Lower leg skin (tissue), 3 donors: ENCODE results near the gene AMN1.

Experiments
- CTCF ChIP-seq, 3 donors: fragments of 450-650 bp; IDR thresholded peaks; one replicate each; pipeline ENCODE4 v1.5.1; 2016; ENCODE audit warnings: antibody characterized with exemption in 3 of 3, mild to moderate bottlenecking in 3 of 3, moderate library complexity in 2 of 3
- POLR2A ChIP-seq, 2 donors: fragments of 450-650 bp; IDR thresholded peaks; one replicate each; pipeline ENCODE4 v1.6.1; 2016 to 2017; ENCODE audit warnings: antibody characterized with exemption in 2 of 2, mild to moderate bottlenecking in 1 of 2, moderate library complexity in 1 of 2

GRCh38 chr12:31647086-31647491 is 81.7 kb downstream of the AMN1 start:
- no peak for TF ChIP-seq CTCF (IDR thresholded peaks at IDR 0.05)
- no peak for TF ChIP-seq POLR2A (IDR thresholded peaks at IDR 0.05)
